HepG2 (cell line): ENCODE measurements around the gene CLASP1. TPM values are rescaled to one million over a fixed set of nuclear protein-coding genes. Genes with fewer than 3 reads are reported as not detected.
"Not testable (repeated sequence)": the region's sequence is repeated elsewhere in the genome, so short reads cannot be mapped to it uniquely, and the experiment has no call there.

Source experiments
- ATAC-seq: fragments of 200-7000 bp; cut with Tn5 transposase; 3 replicates; pipeline ENCODE4 v1.9.1; 2020; ENCODE audit warnings: mild to moderate bottlenecking, moderate library complexity
- BruUV-seq: library from RNA; stranded (reverse); fragments of 400-500 nt; replicated peaks from 2 replicates; lab custom pipeline; 2021; lab: Mats Ljungman, UMichigan
- CTCF ChIA-PET: fragments of 300-600 bp; formaldehyde crosslinking; extraction: SDS; loops from one replicate; lab custom pipeline; 2021; ENCODE audit warnings: low total read pairs, inconsistent platforms, low intra/inter-chr PET ratio; lab: Yijun Ruan, JAX
- POLR2A ChIA-PET: fragments of 350-600 bp; sonication (Branson Sonifier 250); formaldehyde crosslinking; loops from one replicate; lab custom pipeline; 2020; ENCODE audit warnings: antibody characterized with exemption, inconsistent platforms; lab: Yijun Ruan, JAX
- DNase-seq: peaks from one replicate; pipeline ENCODE4 v3.0.0-alpha.2; 2015; ENCODE audit warnings: low spot score
- FAIRE-seq: peaks from 3 replicates; lab custom pipeline; 2011; peaks lifted over from hg19 to GRCh38; lab: Jason Lieb, UNC
- H2AFZ ChIP-seq: one replicate; pipeline ENCODE4 v1.6.1; 2011; ENCODE audit warnings: low read length, inconsistent platforms
- H3K27ac ChIP-seq: fragments of 300-600 bp; 3 replicates; pipeline ENCODE4 v1.8.0; 2011; ENCODE audit warnings: mixed run types, mild to moderate bottlenecking, mixed read lengths, low read length, inconsistent platforms; ENCODE audit not compliant: insufficient read depth; ENCODE audit errors: extremely low read length
- H3K27me3 ChIP-seq, 2 experiments: fragments of 200-600 bp in 1 of 2; 2 replicates in 1 of 2; 3 replicates in 1 of 2; pipeline versions ENCODE4 v1.6.0 to v1.8.0; 2011; ENCODE audit warnings: low read length in 2 of 2, mild to moderate bottlenecking in 2 of 2, moderate library complexity in 2 of 2, inconsistent platforms in 1 of 2; ENCODE audit not compliant: insufficient read depth in 2 of 2, control insufficient read depth in 1 of 2
- H3K36me3 ChIP-seq, 2 experiments: fragments of 200-600 bp in 1 of 2; replicated peaks in 1 of 2; 2 replicates in 1 of 2; 3 replicates in 1 of 2; pipeline versions ENCODE4 v1.5.1 to v1.8.0; 2011; ENCODE audit warnings: low read length in 2 of 2, inconsistent platforms in 1 of 2; ENCODE audit not compliant: insufficient read depth in 2 of 2, control insufficient read depth in 1 of 2
- H3K4me1 ChIP-seq: 2 replicates; pipeline ENCODE4 v1.5.1; 2012; ENCODE audit warnings: low read length, inconsistent platforms; ENCODE audit not compliant: insufficient read depth
- H3K4me2 ChIP-seq: 2 replicates; pipeline ENCODE4 v1.6.0; 2011; ENCODE audit warnings: low read depth, low read length, inconsistent platforms
- H3K4me3 ChIP-seq, 3 experiments: fragments of 200-600 bp in 1 of 3; sonication (generic), shearing (Covaris generic) in 1 of 3; replicated peaks in 1 of 3; 2 replicates each; pipeline ENCODE4 v1.5.1; 2011 to 2016; ENCODE audit warnings: low read length in 3 of 3, inconsistent platforms in 2 of 3, low read depth in 2 of 3, mild to moderate bottlenecking in 2 of 3, control low read depth in 1 of 3, mixed read lengths in 1 of 3; ENCODE audit not compliant: insufficient read depth in 1 of 3
- H3K79me2 ChIP-seq: one replicate; pipeline ENCODE4 v1.6.1; 2011; ENCODE audit warnings: low read length, inconsistent platforms; ENCODE audit not compliant: insufficient read depth
- H3K9ac ChIP-seq: 2 replicates; pipeline ENCODE4 v1.6.0; 2011; ENCODE audit warnings: mild to moderate bottlenecking, low read depth, low read length, inconsistent platforms; ENCODE audit not compliant: insufficient read depth
- H3K9me3 ChIP-seq: 2 replicates; pipeline ENCODE4 v1.5.1; 2012; ENCODE audit warnings: mild to moderate bottlenecking, low read length
- H4K20me1 ChIP-seq: 2 replicates; pipeline ENCODE4 v1.6.0; 2011; ENCODE audit warnings: inconsistent platforms, mild to moderate bottlenecking, low read length, moderate library complexity; ENCODE audit not compliant: insufficient read depth
- CBX2 ChIP-seq, 2 experiments: fragments of 200-600 bp in 1 of 2; sonication (generic); formaldehyde crosslinking in 1 of 2; IDR thresholded peaks; 2 replicates each; pipeline versions ENCODE4 v1.7.0 to v1.8.1; 2018 to 2022; ENCODE audit warnings: low read depth in 2 of 2, low read length in 1 of 2, mild to moderate bottlenecking in 1 of 2, missing genetic modification reagents in 1 of 2
- DR1 ChIP-seq: sonication (generic); formaldehyde crosslinking; IDR thresholded peaks from 2 replicates; pipeline ENCODE4 v1.8.0; 2021; ENCODE audit warnings: mild to moderate bottlenecking, missing genetic modification reagents, inconsistent platforms
- MED8 ChIP-seq: sonication (generic); formaldehyde crosslinking; IDR thresholded peaks from 2 replicates; pipeline ENCODE4 v1.8.1; 2023; ENCODE audit warnings: mild to moderate bottlenecking, missing genetic modification reagents; ENCODE audit not compliant: insufficient replicate concordance
- MYNN ChIP-seq: sonication (generic); formaldehyde crosslinking; IDR thresholded peaks from 2 replicates; pipeline ENCODE4 v1.4.0; 2020; ENCODE audit warnings: mild to moderate bottlenecking, low read depth, missing genetic modification reagents
- NFAT5 ChIP-seq: sonication (generic); formaldehyde crosslinking; IDR thresholded peaks from 2 replicates; pipeline ENCODE4 v1.4.0; 2020; ENCODE audit warnings: missing genetic modification reagents
- TOE1 ChIP-seq: sonication (generic); formaldehyde crosslinking; IDR thresholded peaks from 2 replicates; pipeline ENCODE4 v1.4.0; 2020; ENCODE audit warnings: mild to moderate bottlenecking, missing genetic modification reagents
- ZMYM4 ChIP-seq: sonication (generic); formaldehyde crosslinking; IDR thresholded peaks from 2 replicates; pipeline ENCODE4 v1.8.1; 2023; ENCODE audit warnings: mild to moderate bottlenecking, missing genetic modification reagents
- WGBS: methylation state at CpG from one replicate; pipeline ENCODE4 v1.1.6; 2017; ENCODE audit warnings: low lambda C conversion rate; 5-methylcytosine and 5-hydroxymethylcytosine counted together
- in situ Hi-C: cut with HindIII; loops from 2 replicates; pipeline ENCODE4 v1.10.0; 2017; ENCODE audit warnings: low pct_unique_long_range_greater_than_20kb; ENCODE audit not compliant: extremely low pct_ligation_motif_present
- intact Hi-C: fragments of 100-400 bp; cut with micrococcal nuclease; formaldehyde crosslinking; loops from one replicate; pipeline ENCODE4 v1.10.0; 2022; ENCODE audit not compliant: unreplicated experiment
- polyA plus RNA-seq, 8 experiments: library from polyadenylated mRNA; depleted of rRNA in 3 of 8; stranded (reverse) in 7 of 8; unstranded in 1 of 8; fragments of >200 nt; fragmentation: Illumina TruSeq in 4 of 8; extraction: Trizol in 4 of 8; gene quantifications; 2 replicates each; pipeline versions ENCODE4 v1.2.1 to v1.2.3, GENCODE V29; 2011 to 2016; ENCODE audit warnings: low read depth in 4 of 8, missing spikeins in 1 of 8, mixed read lengths in 1 of 8; ENCODE audit not compliant: insufficient read depth in 1 of 8
- total RNA-seq, 5 experiments: library from RNA; depleted of rRNA; stranded (reverse); fragments of >200 nt; fragmentation: Illumina TruSeq; extraction: Trizol; gene quantifications; 2 replicates each; pipeline ENCODE4 v1.2.3, GENCODE V29; 2016; ENCODE audit warnings: low read depth in 1 of 5
- TF ChIP-seq, protein P1 (sequence below): sonication (generic); formaldehyde crosslinking; IDR thresholded peaks from 2 replicates; pipeline ENCODE4 v1.9.0; 2021; ENCODE audit warnings: missing genetic modification reagents, borderline replicate concordance
- TF ChIP-seq, protein P2 (sequence below): sonication (generic); formaldehyde crosslinking; IDR thresholded peaks from 2 replicates; pipeline ENCODE4 v1.8.1; 2023; ENCODE audit warnings: missing genetic modification reagents, mild to moderate bottlenecking, borderline replicate concordance

CLASP1 gene
- total and polyA plus RNA-seq, 2 of the 13 experiments (the other 11 are each of a cell fraction or from before 2014, with no cell fraction given) = 11.7 to 47.9 TPM

DNA sequence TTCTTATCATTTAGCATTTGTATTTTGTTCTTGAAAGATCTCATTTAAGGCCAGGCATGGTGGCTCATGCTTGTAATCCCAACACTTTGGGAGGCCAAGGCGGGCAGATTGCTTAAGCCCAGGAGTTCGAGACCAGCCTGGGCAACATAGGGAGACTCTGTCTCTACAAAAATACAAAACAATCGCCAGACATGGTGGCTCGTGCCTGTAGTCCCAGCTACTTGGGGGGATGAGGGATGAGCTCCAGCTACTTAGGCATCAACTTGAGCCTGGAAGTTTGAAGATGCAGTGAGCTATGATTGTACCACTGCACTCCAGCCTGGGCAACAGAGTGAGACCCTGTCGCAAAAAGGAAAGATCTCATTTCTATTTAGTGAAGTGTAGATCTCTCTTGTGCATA, 351.4 kb downstream of the CLASP1 start:
- H4K20me1 ChIP-seq, H3K4me2 ChIP-seq, H3K9me3 ChIP-seq, H3K4me1 ChIP-seq, H3K27ac ChIP-seq, ATAC-seq, H3K9ac ChIP-seq, intact Hi-C loops, H3K79me2 ChIP-seq, H3K4me3 ChIP-seq, H2AFZ ChIP-seq, DNase-seq, H3K36me3 ChIP-seq, in situ Hi-C loops, BruUV-seq, FAIRE-seq: not testable (repeated sequence)
- ChIA-PET POLR2A (interaction anchor here (0.6 kb wide), 1 partner anchor 288 kb away, joined by 3 read pairs; no protein-coding TSS in a partner anchor), CTCF (interaction anchor here (1.3 kb wide), 1 partner anchor 58 kb away, joined by 3 read pairs; no protein-coding TSS in a partner anchor)
- 43% methylated on average over 5 of the region's 5 CpGs for WGBS
- H3K27me3 ChIP-seq = peaks cover 0 to 24% of the 10 kb centered on the region in 2 experiments; a peak in 2 of 5 replicates
- 0 out of 2 replicates have a peak, but pooled peaks have one; percentile 8 for TF ChIP-seq ZMYM4

DNA sequence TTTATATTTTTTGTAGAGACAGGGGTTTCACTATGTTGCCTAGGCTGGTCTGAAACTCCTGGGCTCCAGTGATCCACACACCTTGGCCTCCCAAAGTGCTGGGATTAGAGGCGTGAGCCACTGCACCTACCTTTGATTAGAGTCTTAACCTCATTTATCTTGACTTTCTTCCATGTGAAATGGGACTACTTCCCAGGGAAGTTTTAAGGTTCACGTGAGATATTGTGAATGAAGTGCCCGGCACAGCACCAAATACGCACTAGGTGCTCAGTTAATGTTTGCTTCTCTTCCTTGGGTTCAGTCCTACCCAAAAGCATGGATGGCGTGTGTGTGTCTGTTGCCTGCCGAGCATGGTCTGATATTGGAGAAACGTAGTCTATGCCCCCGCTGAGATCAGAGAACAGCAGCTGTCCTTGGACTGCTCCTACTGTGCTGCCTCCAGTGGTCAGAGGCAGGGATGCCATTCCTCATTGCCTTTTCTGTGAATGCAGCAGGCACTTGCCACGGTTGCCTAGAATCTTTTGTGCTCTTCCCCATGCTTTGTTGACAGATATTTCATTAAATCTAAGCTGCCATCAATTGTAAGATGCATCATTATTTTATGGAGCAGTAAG, 351.9 kb downstream of the CLASP1 start:
- peak; percentile 97 for ATAC-seq
- no TSS peak for BruUV-seq
- in situ Hi-C loops = no loop called here
- TF ChIP-seq, protein P1, sequence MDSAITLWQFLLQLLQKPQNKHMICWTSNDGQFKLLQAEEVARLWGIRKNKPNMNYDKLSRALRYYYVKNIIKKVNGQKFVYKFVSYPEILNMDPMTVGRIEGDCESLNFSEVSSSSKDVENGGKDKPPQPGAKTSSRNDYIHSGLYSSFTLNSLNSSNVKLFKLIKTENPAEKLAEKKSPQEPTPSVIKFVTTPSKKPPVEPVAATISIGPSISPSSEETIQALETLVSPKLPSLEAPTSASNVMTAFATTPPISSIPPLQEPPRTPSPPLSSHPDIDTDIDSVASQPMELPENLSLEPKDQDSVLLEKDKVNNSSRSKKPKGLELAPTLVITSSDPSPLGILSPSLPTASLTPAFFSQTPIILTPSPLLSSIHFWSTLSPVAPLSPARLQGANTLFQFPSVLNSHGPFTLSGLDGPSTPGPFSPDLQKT (CRISPR knock-in tag) = no peak
- TF ChIP-seq TOE1 (CRISPR knock-in tag) (no peak), NFAT5 (CRISPR knock-in tag) (no peak), MYNN (CRISPR knock-in tag) (no peak), DR1 (CRISPR knock-in tag) (no peak), MED8 (CRISPR knock-in tag) (no peak), CBX2 (IDR thresholded peaks at IDR 0.05; ENCODE audit: low read depth, low read length) (no peak), CBX2 (CRISPR knock-in tag; IDR thresholded peaks at IDR 0.05; ENCODE audit: low read depth) (no peak)
- TF ChIP-seq, protein P2, sequence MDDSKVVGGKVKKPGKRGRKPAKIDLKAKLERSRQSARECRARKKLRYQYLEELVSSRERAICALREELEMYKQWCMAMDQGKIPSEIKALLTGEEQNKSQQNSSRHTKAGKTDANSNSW = no peak

More for the DNA sequence above, 351.9 kb downstream of the CLASP1 start:
- 6% methylated on average over 5 of the region's 9 CpGs for WGBS
- Histone ChIP-seq H3K9me3 (no peaks in the 10 kb centered on the region), H3K36me3 (no peaks in the 10 kb centered on the region), H2AFZ (no peak overlapping the region), H3K27me3 (peaks cover 0 to 24% of the 10 kb centered on the region in 2 experiments; a peak in 2 of 5 replicates), H3K4me1 (no peaks in the 10 kb centered on the region), H3K79me2 (no peaks in the 10 kb centered on the region), H3K4me2 (peak overlapping the region; percentile 9; the same call in 1 of the 2 replicates), H3K4me3 (no peak overlapping the region), H4K20me1 (no peaks in the 10 kb centered on the region), H3K27ac (no peak overlapping the region), H3K9ac (no peak overlapping the region)
- CTCF ChIA-PET = interaction anchor here (1.3 kb wide), 1 partner anchor 58 kb away, joined by 3 read pairs; no protein-coding TSS in a partner anchor
- peak; percentile 41 for DNase-seq
- peak; percentile 96 for FAIRE-seq
- POLR2A ChIA-PET = no interaction called here
- intact Hi-C loops = no loop called here
